ENCODE measurements around the gene PSMG4. TPM values are rescaled to one million over a fixed set of nuclear protein-coding genes. Genes with fewer than 3 reads are reported as not detected.

The PSMG4 gene
- total and polyA plus RNA-seq, 10 of the 15 experiments (the other 5 are each of a cell fraction or from before 2014, with no cell fraction given): 7.1 to 62.6 (median 29.8) TPM

GRCh38 chr6:3233321-3233720, 25.4 kb upstream of the PSMG4 start (continued):
- TF ChIP-seq ZNF687 (IDR thresholded peaks at IDR 0.05) (no peak), NFYB (IDR thresholded peaks at IDR 0.05; ENCODE audit: insufficient read depth, low read depth, low read length) (no peak), TBL1XR1 (IDR thresholded peaks at IDR 0.05; ENCODE audit: low read depth, low read length) (no peak), KDM1A (IDR thresholded peaks at IDR 0.05; ENCODE audit: borderline replicate concordance) (no peak), ZNF592 (IDR thresholded peaks at IDR 0.05) (no peak), FOXM1 (IDR thresholded peaks at IDR 0.05; ENCODE audit: low read depth, low read length) (no peak), RELA (IDR thresholded peaks at IDR 0.05; ENCODE audit: borderline replicate concordance, partially characterized antibody) (no peak)
- TF ChIP-seq, protein P1, sequence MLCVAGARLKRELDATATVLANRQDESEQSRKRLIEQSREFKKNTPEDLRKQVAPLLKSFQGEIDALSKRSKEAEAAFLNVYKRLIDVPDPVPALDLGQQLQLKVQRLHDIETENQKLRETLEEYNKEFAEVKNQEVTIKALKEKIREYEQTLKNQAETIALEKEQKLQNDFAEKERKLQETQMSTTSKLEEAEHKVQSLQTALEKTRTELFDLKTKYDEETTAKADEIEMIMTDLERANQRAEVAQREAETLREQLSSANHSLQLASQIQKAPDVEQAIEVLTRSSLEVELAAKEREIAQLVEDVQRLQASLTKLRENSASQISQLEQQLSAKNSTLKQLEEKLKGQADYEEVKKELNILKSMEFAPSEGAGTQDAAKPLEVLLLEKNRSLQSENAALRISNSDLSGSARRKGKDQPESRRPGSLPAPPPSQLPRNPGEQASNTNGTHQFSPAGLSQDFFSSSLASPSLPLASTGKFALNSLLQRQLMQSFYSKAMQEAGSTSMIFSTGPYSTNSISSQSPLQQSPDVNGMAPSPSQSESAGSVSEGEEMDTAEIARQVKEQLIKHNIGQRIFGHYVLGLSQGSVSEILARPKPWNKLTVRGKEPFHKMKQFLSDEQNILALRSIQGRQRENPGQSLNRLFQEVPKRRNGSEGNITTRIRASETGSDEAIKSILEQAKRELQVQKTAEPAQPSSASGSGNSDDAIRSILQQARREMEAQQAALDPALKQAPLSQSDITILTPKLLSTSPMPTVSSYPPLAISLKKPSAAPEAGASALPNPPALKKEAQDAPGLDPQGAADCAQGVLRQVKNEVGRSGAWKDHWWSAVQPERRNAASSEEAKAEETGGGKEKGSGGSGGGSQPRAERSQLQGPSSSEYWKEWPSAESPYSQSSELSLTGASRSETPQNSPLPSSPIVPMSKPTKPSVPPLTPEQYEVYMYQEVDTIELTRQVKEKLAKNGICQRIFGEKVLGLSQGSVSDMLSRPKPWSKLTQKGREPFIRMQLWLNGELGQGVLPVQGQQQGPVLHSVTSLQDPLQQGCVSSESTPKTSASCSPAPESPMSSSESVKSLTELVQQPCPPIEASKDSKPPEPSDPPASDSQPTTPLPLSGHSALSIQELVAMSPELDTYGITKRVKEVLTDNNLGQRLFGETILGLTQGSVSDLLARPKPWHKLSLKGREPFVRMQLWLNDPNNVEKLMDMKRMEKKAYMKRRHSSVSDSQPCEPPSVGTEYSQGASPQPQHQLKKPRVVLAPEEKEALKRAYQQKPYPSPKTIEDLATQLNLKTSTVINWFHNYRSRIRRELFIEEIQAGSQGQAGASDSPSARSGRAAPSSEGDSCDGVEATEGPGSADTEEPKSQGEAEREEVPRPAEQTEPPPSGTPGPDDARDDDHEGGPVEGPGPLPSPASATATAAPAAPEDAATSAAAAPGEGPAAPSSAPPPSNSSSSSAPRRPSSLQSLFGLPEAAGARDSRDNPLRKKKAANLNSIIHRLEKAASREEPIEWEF (IDR thresholded peaks at IDR 0.05; ENCODE audit: insufficient replicate concordance, low read depth, low read length): no peak

Data from GM12878 (cell line).